Astrocyte of the spinal cord (primary cell): ENCODE measurements around the gene MCRIP2.

Experiments used
- DNase-seq: peaks from one replicate; pipeline ENCODE4 v3.0.0; 2011; ENCODE audit warnings: low read depth, low spot score
- H3K4me3 ChIP-seq: 2 replicates; pipeline ENCODE4 v1.5.1; 2011; ENCODE audit warnings: low read depth, mild to moderate bottlenecking, low read length, moderate library complexity
- in situ Hi-C: cut with HindIII; loops from 2 replicates; pipeline ENCODE4 v1.10.0; 2017; ENCODE audit warnings: low sequenced_read_pairs
- TF ChIP-seq, protein P1 (sequence below): IDR thresholded peaks from 2 replicates; pipeline ENCODE4 v1.5.1; 2012; ENCODE audit warnings: low read depth, mild to moderate bottlenecking, low read length, inconsistent platforms

The MCRIP2 gene

DNA sequence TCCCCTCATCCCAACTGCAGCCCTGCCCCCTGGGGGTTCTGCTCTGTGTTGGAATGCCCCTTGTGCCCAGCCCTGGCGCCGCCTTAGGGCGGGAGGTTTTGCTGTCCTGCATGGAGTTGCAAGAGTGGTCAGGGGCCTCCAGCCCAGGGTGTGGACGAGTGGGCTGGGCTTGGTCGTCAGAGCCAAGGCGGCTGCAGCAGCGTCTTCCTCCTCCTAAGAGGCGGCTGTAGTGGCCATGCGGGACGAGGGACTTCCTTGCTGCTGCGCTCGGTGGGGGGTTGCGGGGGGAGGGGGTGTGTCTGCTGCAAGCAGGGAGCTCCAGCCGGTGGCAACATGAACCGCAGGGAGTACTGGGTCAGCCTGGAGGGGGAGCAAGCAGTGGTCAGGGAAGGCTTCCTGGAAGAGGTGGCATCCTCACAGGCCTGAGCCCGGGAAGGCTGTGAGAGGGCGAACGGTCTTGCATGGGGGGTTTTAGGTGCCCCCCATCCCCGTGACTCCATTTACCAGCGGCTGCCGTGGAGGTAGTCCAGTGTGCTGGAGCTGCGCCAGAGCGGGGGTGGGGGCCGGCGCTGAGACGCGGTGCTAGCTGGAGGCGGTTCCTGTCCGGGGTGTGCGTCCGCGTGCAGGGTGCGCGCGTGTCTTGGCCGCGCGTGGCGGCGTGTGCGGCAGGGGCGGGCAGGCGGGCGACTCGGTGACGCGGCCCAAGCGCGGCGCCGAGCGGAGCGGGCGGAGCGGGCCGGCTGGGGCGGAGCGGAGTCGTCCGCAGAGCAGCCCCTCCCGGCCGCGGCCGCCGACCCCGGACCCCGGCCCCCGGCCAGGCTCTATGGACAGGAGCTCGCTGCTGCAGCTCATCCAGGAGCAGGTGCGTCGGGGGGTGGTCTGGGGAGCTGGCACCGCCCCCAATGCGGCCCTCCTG is 33.6 kb downstream of the MCRIP2 start, which contains the start of gene RHBDL1:
Gene RHBDL1 (plus strand): TSS at position 704 of the 916 bp plus-strand sequence. CDS start 120 bp downstream, at position 824.
- peak; percentile 38 for DNase-seq
- TF ChIP-seq, protein P1, sequence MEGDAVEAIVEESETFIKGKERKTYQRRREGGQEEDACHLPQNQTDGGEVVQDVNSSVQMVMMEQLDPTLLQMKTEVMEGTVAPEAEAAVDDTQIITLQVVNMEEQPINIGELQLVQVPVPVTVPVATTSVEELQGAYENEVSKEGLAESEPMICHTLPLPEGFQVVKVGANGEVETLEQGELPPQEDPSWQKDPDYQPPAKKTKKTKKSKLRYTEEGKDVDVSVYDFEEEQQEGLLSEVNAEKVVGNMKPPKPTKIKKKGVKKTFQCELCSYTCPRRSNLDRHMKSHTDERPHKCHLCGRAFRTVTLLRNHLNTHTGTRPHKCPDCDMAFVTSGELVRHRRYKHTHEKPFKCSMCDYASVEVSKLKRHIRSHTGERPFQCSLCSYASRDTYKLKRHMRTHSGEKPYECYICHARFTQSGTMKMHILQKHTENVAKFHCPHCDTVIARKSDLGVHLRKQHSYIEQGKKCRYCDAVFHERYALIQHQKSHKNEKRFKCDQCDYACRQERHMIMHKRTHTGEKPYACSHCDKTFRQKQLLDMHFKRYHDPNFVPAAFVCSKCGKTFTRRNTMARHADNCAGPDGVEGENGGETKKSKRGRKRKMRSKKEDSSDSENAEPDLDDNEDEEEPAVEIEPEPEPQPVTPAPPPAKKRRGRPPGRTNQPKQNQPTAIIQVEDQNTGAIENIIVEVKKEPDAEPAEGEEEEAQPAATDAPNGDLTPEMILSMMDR, result no peak
- in situ Hi-C loops, result no loop called here

GRCh38 chr16:675884-676564 is 34.4 kb downstream of the MCRIP2 start:
- TF ChIP-seq, protein P1, result no peak
- no peak for DNase-seq
- in situ Hi-C loops, result no loop called here
- peak overlapping the region; percentile 34 for H3K4me3 ChIP-seq

More for the DNA sequence above, 33.6 kb downstream of the MCRIP2 start, which contains the start of gene RHBDL1:
- peak within 1 kb of the TSS; percentile 34 for H3K4me3 ChIP-seq

DNA sequence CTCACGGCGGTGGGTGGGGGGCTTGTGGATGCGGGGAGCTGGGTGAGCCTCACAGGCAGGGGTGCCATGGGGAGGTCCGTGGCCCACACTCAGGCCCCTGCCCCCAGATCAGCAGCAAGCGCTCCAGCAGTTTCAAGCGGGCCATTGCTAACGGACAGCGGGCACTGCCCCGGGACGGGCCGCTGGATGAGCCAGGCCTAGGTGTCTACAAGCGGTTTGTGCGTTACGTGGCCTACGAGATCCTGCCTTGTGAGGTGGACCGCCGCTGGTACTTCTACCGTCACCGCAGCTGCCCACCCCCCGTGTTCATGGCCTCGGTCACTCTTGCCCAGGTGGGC is 34.9 kb downstream of the MCRIP2 start:
- TF ChIP-seq, protein P1, result no peak
- H3K4me3 ChIP-seq, result no peak overlapping the region
- in situ Hi-C loops, result no loop called here
- no peak for DNase-seq

DNA sequence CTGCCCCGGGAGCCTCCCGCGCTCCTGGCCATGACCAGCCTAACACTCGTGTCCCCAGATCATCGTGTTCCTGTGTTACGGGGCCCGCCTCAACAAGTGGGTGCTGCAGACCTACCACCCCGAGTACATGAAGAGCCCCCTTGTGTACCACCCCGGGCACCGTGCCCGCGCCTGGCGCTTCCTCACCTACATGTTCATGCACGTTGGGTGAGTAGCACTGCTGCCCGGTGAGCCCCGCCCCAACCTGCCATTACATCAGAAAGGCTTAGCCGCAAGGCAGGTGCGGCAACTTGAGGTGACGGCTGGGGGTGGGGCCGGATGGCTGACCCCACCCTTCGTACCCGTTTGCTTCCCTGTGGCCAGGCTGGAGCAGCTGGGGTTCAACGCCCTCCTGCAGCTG is 35.3 kb downstream of the MCRIP2 start:
- H3K4me3 ChIP-seq, result no peak overlapping the region
- TF ChIP-seq, protein P1, result no peak
- no peak for DNase-seq
- in situ Hi-C loops, result no loop called here

- in situ Hi-C loops, result no loop called here
- DNase-seq, result no peak
- TF ChIP-seq, protein P1, result no peak
- no peak overlapping the region for H3K4me3 ChIP-seq
These were observed 35.9 kb downstream of the MCRIP2 start for GRCh38 chr16:677316-678190.
